ENCODE measurements around the gene ANGPTL1.

ANGPTL1 gene

DNA sequence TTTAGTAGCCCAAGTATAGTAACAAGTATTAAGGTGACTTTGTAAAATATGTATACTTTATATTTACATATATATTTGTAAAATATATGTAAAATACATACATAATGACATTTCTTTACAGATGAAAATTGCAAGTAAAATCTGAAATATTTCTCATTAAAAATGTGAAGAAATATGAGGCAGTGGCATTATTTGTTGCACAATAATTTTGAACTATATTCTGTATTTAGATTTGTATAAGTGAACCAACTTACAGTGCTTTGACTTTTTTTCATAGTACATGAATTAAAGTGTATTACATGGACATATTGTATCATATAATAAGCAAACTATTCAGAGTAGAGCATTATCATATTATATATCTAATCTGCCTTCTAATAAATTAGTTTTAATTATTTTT is 60.3 kb downstream of the ANGPTL1 start:
- no peak overlapping the region for H3K4me3 ChIP-seq (ENCODE audit: low read depth, low read length)
- TF ChIP-seq, protein P1, sequence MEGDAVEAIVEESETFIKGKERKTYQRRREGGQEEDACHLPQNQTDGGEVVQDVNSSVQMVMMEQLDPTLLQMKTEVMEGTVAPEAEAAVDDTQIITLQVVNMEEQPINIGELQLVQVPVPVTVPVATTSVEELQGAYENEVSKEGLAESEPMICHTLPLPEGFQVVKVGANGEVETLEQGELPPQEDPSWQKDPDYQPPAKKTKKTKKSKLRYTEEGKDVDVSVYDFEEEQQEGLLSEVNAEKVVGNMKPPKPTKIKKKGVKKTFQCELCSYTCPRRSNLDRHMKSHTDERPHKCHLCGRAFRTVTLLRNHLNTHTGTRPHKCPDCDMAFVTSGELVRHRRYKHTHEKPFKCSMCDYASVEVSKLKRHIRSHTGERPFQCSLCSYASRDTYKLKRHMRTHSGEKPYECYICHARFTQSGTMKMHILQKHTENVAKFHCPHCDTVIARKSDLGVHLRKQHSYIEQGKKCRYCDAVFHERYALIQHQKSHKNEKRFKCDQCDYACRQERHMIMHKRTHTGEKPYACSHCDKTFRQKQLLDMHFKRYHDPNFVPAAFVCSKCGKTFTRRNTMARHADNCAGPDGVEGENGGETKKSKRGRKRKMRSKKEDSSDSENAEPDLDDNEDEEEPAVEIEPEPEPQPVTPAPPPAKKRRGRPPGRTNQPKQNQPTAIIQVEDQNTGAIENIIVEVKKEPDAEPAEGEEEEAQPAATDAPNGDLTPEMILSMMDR (IDR thresholded peaks at IDR 0.05; ENCODE audit: low read depth, low read length): no peak

DNA sequence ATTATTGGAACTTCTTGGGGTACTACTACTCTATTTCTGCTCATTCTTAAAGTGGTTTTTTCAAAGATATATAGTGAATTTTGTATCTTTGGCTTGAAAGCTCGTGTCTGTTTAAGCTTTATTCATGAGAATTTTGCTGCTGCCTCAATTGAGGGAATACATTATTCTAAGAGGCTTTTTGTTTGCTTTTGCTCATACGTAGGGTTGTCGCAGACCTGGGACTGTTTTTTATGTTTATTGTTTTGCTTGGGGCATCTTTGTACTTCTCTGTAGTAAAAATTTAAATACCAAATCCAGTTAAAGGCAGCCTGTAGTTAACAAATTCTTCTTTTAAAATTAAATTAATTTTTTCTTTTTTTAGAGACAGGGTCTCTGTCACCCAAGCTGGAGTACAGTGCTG is 62.3 kb downstream of the ANGPTL1 start:
- TF ChIP-seq, protein P1 (IDR thresholded peaks at IDR 0.05; ENCODE audit: low read depth, low read length): no peak
- no peak overlapping the region for H3K4me3 ChIP-seq (ENCODE audit: low read depth, low read length)

DNA sequence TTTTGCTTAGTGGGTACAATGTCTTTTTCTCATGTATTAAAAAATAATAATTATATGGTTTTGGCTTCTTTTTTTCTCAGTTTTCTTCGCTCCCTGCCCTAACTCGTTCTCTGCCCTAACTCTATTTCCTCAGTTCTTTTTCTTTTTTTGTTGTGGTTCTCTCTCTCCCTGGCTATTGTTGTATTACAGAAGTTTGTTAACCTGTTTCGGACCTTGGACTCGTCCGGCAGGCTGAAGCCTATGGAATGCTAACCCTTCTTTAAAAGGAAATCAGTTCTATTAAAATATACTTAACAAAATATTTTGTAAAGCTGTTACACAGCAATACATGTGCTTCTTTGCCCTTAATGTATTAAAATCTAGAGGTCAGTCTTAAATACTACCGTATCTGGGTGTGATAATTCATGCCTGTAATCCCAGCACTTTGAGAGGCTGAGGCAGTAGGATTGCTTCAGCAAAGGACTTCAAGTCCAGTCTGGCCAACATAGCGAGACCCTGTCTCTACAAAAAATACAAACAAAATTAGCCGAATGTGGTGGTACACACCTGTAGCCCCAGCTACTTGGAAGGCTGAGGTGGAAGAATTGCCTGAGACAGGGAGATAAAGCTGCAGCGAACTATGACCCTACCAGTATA is 64.1 kb downstream of the ANGPTL1 start:
- TF ChIP-seq, protein P1 (IDR thresholded peaks at IDR 0.05; ENCODE audit: low read depth, low read length): no peak

DNA sequence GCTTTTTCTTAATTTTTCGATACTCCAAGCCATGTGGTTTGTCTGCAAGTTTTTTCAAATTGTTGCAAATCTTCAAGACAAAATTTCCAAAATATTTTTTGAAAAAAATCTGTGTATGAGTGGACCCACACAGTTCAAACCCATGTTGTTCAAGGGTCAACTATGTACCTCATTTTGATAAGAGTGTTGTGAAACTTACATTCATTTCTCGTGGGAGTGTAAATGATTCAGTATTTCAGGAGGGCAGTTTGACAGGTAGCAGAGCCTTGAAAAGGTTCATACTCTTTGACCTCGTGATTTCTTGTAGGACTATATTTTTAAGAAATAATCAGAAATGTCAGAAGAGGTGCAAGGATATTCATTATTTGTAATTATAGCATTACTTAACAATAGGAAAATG is 68.0 kb downstream of the ANGPTL1 start:
- TF ChIP-seq, protein P1 (IDR thresholded peaks at IDR 0.05; ENCODE audit: low read depth, low read length): no peak
- H3K4me3 ChIP-seq (ENCODE audit: low read depth, low read length): no peak overlapping the region

More for the DNA sequence above, 64.1 kb downstream of the ANGPTL1 start:
- H3K4me3 ChIP-seq (ENCODE audit: low read depth, low read length): no peak overlapping the region

All from WI38 (cell line).